H1 (cell line): ENCODE results near the gene ARID1B. TPM values are rescaled to one million over a fixed set of nuclear protein-coding genes. Genes with fewer than 3 reads are reported as not detected.
A peak's percentile ranks its signal among the peaks of the same experiment; 100 is the strongest.

ENCODE experiments used
- CTCF ChIA-PET: fragments of 300-600 bp; sonication (Branson Sonifier 250); formaldehyde crosslinking; loops from one replicate; lab custom pipeline; 2021; ENCODE audit not compliant: partially characterized antibody; lab: Charles Lee
- POLR2A ChIA-PET: fragments of 300-600 bp; sonication (Branson Sonifier 250); formaldehyde crosslinking; loops from one replicate; lab custom pipeline; 2021; ENCODE audit warnings: inconsistent platforms; ENCODE audit not compliant: partially characterized antibody; lab: Charles Lee
- DNase-seq, 2 experiments: peaks; one replicate each; pipeline versions ENCODE4 v3.0.0 to v3.0.0-alpha.2; 2010 to 2022; ENCODE audit warnings: low spot score in 2 of 2, low read depth in 1 of 2, mixed read lengths in 1 of 2
- FAIRE-seq: peaks from 2 replicates; lab custom pipeline; 2011; peaks lifted over from hg19 to GRCh38; lab: Jason Lieb, UNC
- H2AFZ ChIP-seq: 2 replicates; pipeline ENCODE4 v1.8.1; 2012; ENCODE audit warnings: low read length, inconsistent platforms
- H2AK5ac ChIP-seq: 2 replicates; pipeline ENCODE4 v1.6.1; 2013; ENCODE audit warnings: low read depth, low read length
- H2BK120ac ChIP-seq: replicated peaks from 2 replicates; pipeline ENCODE3; 2013; ENCODE audit warnings: low read depth, low read length, inconsistent platforms
- H2BK12ac ChIP-seq: 2 replicates; pipeline ENCODE4 v1.6.1; 2013; ENCODE audit warnings: low read depth, low read length
- H2BK15ac ChIP-seq: 2 replicates; pipeline ENCODE4 v1.6.1; 2013; ENCODE audit warnings: low read length
- H2BK20ac ChIP-seq: 2 replicates; pipeline ENCODE4 v1.6.1; 2013; ENCODE audit warnings: low read length
- H2BK5ac ChIP-seq: 2 replicates; pipeline ENCODE4 v1.6.1; 2013; ENCODE audit warnings: low read depth, low read length
- H3K14ac ChIP-seq: 2 replicates; pipeline ENCODE4 v1.6.1; 2013; ENCODE audit warnings: inconsistent platforms; ENCODE audit not compliant: insufficient read length
- H3K18ac ChIP-seq: 2 replicates; pipeline ENCODE4 v1.6.1; 2013; ENCODE audit warnings: low read length; ENCODE audit errors: extremely low read depth
- H3K23ac ChIP-seq: 2 replicates; pipeline ENCODE4 v1.6.1; 2013; ENCODE audit warnings: inconsistent platforms; ENCODE audit not compliant: insufficient read length
- H3K23me2 ChIP-seq: 2 replicates; pipeline ENCODE4 v1.6.1; 2013; ENCODE audit warnings: low read depth, low read length
- H3K27ac ChIP-seq: 2 replicates; pipeline ENCODE4 v1.6.1; 2011; ENCODE audit warnings: low read depth, low read length, inconsistent platforms
- H3K27me3 ChIP-seq, 4 experiments: replicated peaks in 1 of 4; 1 replicate in 1 of 4; 2 replicates in 3 of 4; pipeline versions ENCODE4 v1.6.1 to v1.8.1; 2011 to 2013; ENCODE audit warnings: low read length in 3 of 4, mild to moderate bottlenecking in 3 of 4, inconsistent platforms in 2 of 4, mixed read lengths in 2 of 4, moderate library complexity in 1 of 4; ENCODE audit not compliant: control insufficient read depth in 3 of 4, insufficient read depth in 3 of 4; ENCODE audit errors: extremely low read depth in 1 of 4
- H3K36me3 ChIP-seq, 4 experiments: 2 replicates each; pipeline versions ENCODE4 v1.6.1 to v1.8.1; 2011 to 2013; ENCODE audit warnings: mild to moderate bottlenecking in 4 of 4, low read length in 3 of 4, moderate library complexity in 2 of 4, control low read depth in 1 of 4, inconsistent platforms in 1 of 4; ENCODE audit not compliant: insufficient read depth in 4 of 4, control insufficient read depth in 2 of 4
- H3K4ac ChIP-seq: replicated peaks from 2 replicates; pipeline ENCODE3; 2013; ENCODE audit warnings: low read length, low read depth, mixed read lengths, inconsistent platforms; ENCODE audit not compliant: insufficient read length
- H3K4me1 ChIP-seq, 4 experiments: replicated peaks in 1 of 4; 1 replicate in 1 of 4; 2 replicates in 3 of 4; pipeline versions ENCODE4 v1.6.1 to v1.8.1; 2011 to 2013; ENCODE audit warnings: low read length in 3 of 4, inconsistent platforms in 2 of 4, mixed read lengths in 1 of 4; ENCODE audit not compliant: insufficient read depth in 4 of 4, control insufficient read depth in 3 of 4
- H3K4me2 ChIP-seq, 2 experiments: 2 replicates each; pipeline versions ENCODE4 v1.6.1 to v1.8.1; 2011 to 2013; ENCODE audit warnings: low read depth in 2 of 2, low read length in 2 of 2, control low read depth in 1 of 2, inconsistent platforms in 1 of 2, mild to moderate bottlenecking in 1 of 2; ENCODE audit not compliant: insufficient read depth in 1 of 2
- H3K4me3 ChIP-seq, 4 experiments: fragments of 200-600, 300-600 bp in 1 of 4; sonication (generic), shearing (Covaris generic), sonication (Bioruptor Twin) in 1 of 4; 2 replicates each; pipeline versions ENCODE4 v1.5.1 to v1.8.1; 2011 to 2016; ENCODE audit warnings: low read length in 4 of 4, low read depth in 3 of 4, control low read depth in 2 of 4, inconsistent platforms in 2 of 4, mild to moderate bottlenecking in 2 of 4, mixed read lengths in 1 of 4, moderate library complexity in 1 of 4; ENCODE audit not compliant: insufficient read depth in 2 of 4; ENCODE audit errors: extremely low read depth in 1 of 4
- H3K56ac ChIP-seq: replicated peaks from 2 replicates; pipeline ENCODE3; 2013; ENCODE audit warnings: low read depth, mild to moderate bottlenecking, mixed read lengths, low read length, inconsistent platforms; ENCODE audit not compliant: insufficient read length
- H3K79me1 ChIP-seq: 2 replicates; pipeline ENCODE4 v1.6.1; 2013; ENCODE audit warnings: low read depth, low read length, control low read depth
- H3K79me2 ChIP-seq, 2 experiments: 2 replicates each; pipeline versions ENCODE4 v1.6.1 to v1.8.1; 2012 to 2013; ENCODE audit warnings: low read length in 2 of 2, mild to moderate bottlenecking in 2 of 2, inconsistent platforms in 1 of 2; ENCODE audit not compliant: insufficient read depth in 2 of 2, control insufficient read depth in 1 of 2
- H3K9ac ChIP-seq, 4 experiments: replicated peaks in 1 of 4; 1 replicate in 1 of 4; 2 replicates in 3 of 4; pipeline versions ENCODE4 v1.6.1 to v1.8.1; 2011 to 2013; ENCODE audit warnings: low read depth in 3 of 4, low read length in 3 of 4, control low read depth in 2 of 4, mild to moderate bottlenecking in 2 of 4, moderate library complexity in 2 of 4, inconsistent platforms in 1 of 4; ENCODE audit errors: extremely low read depth in 1 of 4
- H3K9me3 ChIP-seq, 2 experiments: 2 replicates each; pipeline versions ENCODE4 v1.6.1 to v1.8.1; 2012 to 2013; ENCODE audit warnings: mild to moderate bottlenecking in 2 of 2, moderate library complexity in 2 of 2, control low read depth in 1 of 2, inconsistent platforms in 1 of 2, low read depth in 1 of 2, low read length in 1 of 2, mixed read lengths in 1 of 2; ENCODE audit not compliant: insufficient read depth in 2 of 2
- H4K20me1 ChIP-seq, 2 experiments: replicated peaks in 1 of 2; 2 replicates each; pipeline versions ENCODE3 to v1.8.1; 2011 to 2013; ENCODE audit warnings: inconsistent platforms in 2 of 2, low read length in 2 of 2, mild to moderate bottlenecking in 1 of 2; ENCODE audit not compliant: insufficient read depth in 2 of 2, control insufficient read depth in 1 of 2
- H4K5ac ChIP-seq: 2 replicates; pipeline ENCODE4 v1.6.1; 2013; ENCODE audit warnings: low read length, low read depth, mixed read lengths, inconsistent platforms; ENCODE audit not compliant: insufficient read length
- H4K8ac ChIP-seq: 2 replicates; pipeline ENCODE4 v1.8.0; 2013; ENCODE audit warnings: mild to moderate bottlenecking, moderate library complexity, low read length, inconsistent platforms; ENCODE audit not compliant: insufficient read depth; ENCODE audit errors: extremely low read depth
- H4K91ac ChIP-seq: replicated peaks from 2 replicates; pipeline ENCODE3; 2013; ENCODE audit warnings: low read length, mixed read lengths, inconsistent platforms; ENCODE audit not compliant: insufficient read length
- CHD1 ChIP-seq: IDR thresholded peaks from 2 replicates; pipeline ENCODE4 v1.6.1; 2012; ENCODE audit warnings: low read depth, low read length, improper control_type of control experiment
- RNF2 ChIP-seq: fragments of 200-900, 300-1000 bp; sonication (generic); IDR thresholded peaks from 2 replicates; pipeline ENCODE4 v1.7.1; 2016; ENCODE audit warnings: borderline replicate concordance, low read depth, mild to moderate bottlenecking, antibody characterized with exemption, low read length; ENCODE audit not compliant: poor library complexity, severe bottlenecking; ENCODE audit errors: missing control alignments
- SP1 ChIP-seq: IDR thresholded peaks from 2 replicates; pipeline ENCODE4 v1.6.1; 2011; ENCODE audit warnings: low read depth, low read length
- TEAD4 ChIP-seq: IDR thresholded peaks from 2 replicates; pipeline ENCODE4 v1.6.1; 2012; ENCODE audit warnings: low read depth, low read length, inconsistent platforms, mixed read lengths
- YY1 ChIP-seq: IDR thresholded peaks from 2 replicates; pipeline ENCODE4 v1.6.1; 2011; ENCODE audit warnings: low read depth, mild to moderate bottlenecking, low read length
- WGBS, 2 experiments: shearing (Covaris generic) in 1 of 2; methylation state at CpG; one replicate each; pipeline versions ENCODE4 v1.1.6 to v1.1.7; 2013 to 2015; ENCODE audit warnings: low lambda C conversion rate in 2 of 2, mixed read lengths in 2 of 2, inconsistent platforms in 1 of 2, low coverage in 1 of 2, missing lambda C conversion rate in 1 of 2; ENCODE audit not compliant: insufficient replicate concordance in 2 of 2, insufficient coverage in 1 of 2, insufficient read length in 1 of 2; ENCODE audit errors: extremely low coverage in 1 of 2, missing lambda C conversion rate in 1 of 2; 5-methylcytosine and 5-hydroxymethylcytosine counted together
- polyA plus RNA-seq, 7 experiments: library from polyadenylated mRNA; depleted of rRNA in 3 of 7; stranded (reverse) in 5 of 7; unstranded in 2 of 7; fragments of >200 nt in 5 of 7; fragments of 200-250 nt in 2 of 7; gene quantifications; 1 replicate in 5 of 7; 2 replicates in 1 of 7; 4 replicates in 1 of 7; pipeline versions ENCODE4 v1.2.1 to v1.2.3, GENCODE V29; 2011 to 2013; ENCODE audit warnings: missing spikeins in 2 of 7, mixed read lengths in 2 of 7
- total RNA-seq: library from RNA; stranded (reverse); fragmentation: NEBNext Ultra II Directional; extraction: Animal tissue kit (Norgen Biotek cat#: 25700); gene quantifications from 2 replicates; pipeline ENCODE4 v1.2.1, GENCODE V29; 2021

ARID1B gene
- total and polyA plus RNA-seq, 2 of the 8 experiments (the other 6 are each of a cell fraction or from before 2014, with no cell fraction given) = 24.3 to 70.3 TPM

GRCh38 chr6:157162766-157163433 lies 385.7 kb downstream of the ARID1B start:
- no peak overlapping the region for H3K9ac ChIP-seq
- peaks cover 0 to 5% (median 3%) of the 10 kb centered on the region in 4 experiments; a peak in 5 of 7 replicates for H3K4me1 ChIP-seq
- H4K20me1 ChIP-seq = no peaks in the 10 kb centered on the region
- no peak overlapping the region for H4K5ac ChIP-seq
- H2BK12ac ChIP-seq = no peak overlapping the region
- DNase-seq = no peak
- peaks cover 0 to 5% (median 0%) of the 10 kb centered on the region in 4 experiments; a peak in 2 of 8 replicates for H3K36me3 ChIP-seq
- H3K23me2 ChIP-seq = no peaks in the 10 kb centered on the region
- no peak overlapping the region for H2AFZ ChIP-seq
- H4K8ac ChIP-seq = 0 out of 2 replicates have a peak overlapping the region, but pooled peaks have one; percentile 84
- H2BK120ac ChIP-seq = no peak overlapping the region
- WGBS, 2 experiments = 87% methylated on average over 17 of the region's 17 CpGs; no CpG with 5 or more reads in 1 of the 2 experiments
- no peak for TF ChIP-seq SP1
- no peak for TF ChIP-seq CHD1
- peak; percentile 83 for TF ChIP-seq YY1
- no peak for TF ChIP-seq RNF2
- TF ChIP-seq TEAD4 = no peak
- no peak overlapping the region for H3K14ac ChIP-seq
- H3K79me1 ChIP-seq = no peaks in the 10 kb centered on the region
- H3K56ac ChIP-seq = no peak overlapping the region
- no peaks in the 10 kb centered on the region for H3K9me3 ChIP-seq
- H3K23ac ChIP-seq = no peak overlapping the region
- no peak overlapping the region for H2BK5ac ChIP-seq
- no peak overlapping the region for H3K27ac ChIP-seq
- no peak overlapping the region for H2BK20ac ChIP-seq
- FAIRE-seq = no peak
- no peak overlapping the region for H3K4ac ChIP-seq
- H3K18ac ChIP-seq = no peak overlapping the region
- no peak overlapping the region for H2BK15ac ChIP-seq
- no peaks in the 10 kb centered on the region for H3K27me3 ChIP-seq
- no peak overlapping the region for H4K91ac ChIP-seq
- no peaks in the 10 kb centered on the region for H3K79me2 ChIP-seq
- H3K4me2 ChIP-seq = no peak overlapping the region
- H2AK5ac ChIP-seq = no peak overlapping the region
- ChIA-PET POLR2A (interaction anchor here (0.6 to 1.3 kb wide), 4 partner anchors 11 to 60 kb away, joined by 3 read pairs; no protein-coding TSS in a partner anchor), CTCF (interaction anchor here (0.7 to 3.0 kb wide), 10 partner anchors 9 to 608 kb away, joined by 3 to 10 read pairs (median 4); no protein-coding TSS in a partner anchor)
- no peak overlapping the region for H3K4me3 ChIP-seq
